GM23338 (cell line): ENCODE measurements around the gene USP31. TPM values are rescaled to one million over a fixed set of nuclear protein-coding genes. Genes with fewer than 3 reads are reported as not detected.

Experiments
- ATAC-seq: fragments of 200-7000 bp; cut with Tn5 transposase; 3 replicates; pipeline ENCODE4 v1.9.1; 2020
- DNase-seq: peaks from one replicate; pipeline ENCODE4 v3.0.0-alpha.2; 2015; ENCODE audit warnings: low spot score
- H2AFZ ChIP-seq: fragments of 200-600 bp; sonication (generic); 2 replicates; pipeline ENCODE4 v1.8.0; 2016; ENCODE audit warnings: antibody characterized with exemption, mild to moderate bottlenecking, moderate library complexity
- H3F3A ChIP-seq: fragments of 200-600 bp; sonication (generic); replicated peaks from 2 replicates; pipeline ENCODE4 v1.8.0; 2017; ENCODE audit warnings: antibody characterized with exemption, mixed run types, low read depth
- H3K27ac ChIP-seq: fragments of 200-600 bp; sonication (generic); 2 replicates; pipeline ENCODE4 v1.6.1; 2016; ENCODE audit warnings: low read depth
- H3K27me3 ChIP-seq: fragments of 200-600 bp; sonication (generic); 2 replicates; pipeline ENCODE4 v1.8.0; 2016; ENCODE audit warnings: mild to moderate bottlenecking, mixed run types, moderate library complexity; ENCODE audit not compliant: insufficient read depth
- H3K36me3 ChIP-seq: fragments of 200-600 bp; sonication (generic); 2 replicates; pipeline ENCODE4 v1.8.0; 2016; ENCODE audit warnings: mild to moderate bottlenecking; ENCODE audit not compliant: insufficient read depth
- H3K4me1 ChIP-seq: fragments of 200-600 bp; sonication (generic); 2 replicates; pipeline ENCODE4 v1.8.0; 2016; ENCODE audit warnings: mild to moderate bottlenecking, moderate library complexity; ENCODE audit not compliant: insufficient read depth
- H3K4me2 ChIP-seq: fragments of 200-600 bp; sonication (generic); 2 replicates; pipeline ENCODE4 v1.7.1; 2017; ENCODE audit warnings: mixed run types
- H3K4me3 ChIP-seq: fragments of 200-600 bp; sonication (generic); 2 replicates; pipeline ENCODE4 v1.6.1; 2016; ENCODE audit warnings: mixed run types
- H3K79me2 ChIP-seq: fragments of 200-600 bp; sonication (generic); replicated peaks from 2 replicates; pipeline ENCODE4 v1.8.0; 2017; ENCODE audit warnings: mild to moderate bottlenecking; ENCODE audit not compliant: insufficient read depth
- H3K9me2 ChIP-seq: fragments of 200-600 bp; sonication (generic); 2 replicates; pipeline ENCODE4 v1.8.0; 2017; ENCODE audit not compliant: insufficient read depth
- H4K20me1 ChIP-seq: fragments of 200-600 bp; sonication (generic); replicated peaks from 2 replicates; pipeline ENCODE4 v1.8.0; 2017; ENCODE audit warnings: mild to moderate bottlenecking; ENCODE audit not compliant: insufficient read depth
- H3K27ac Mint-ChIP-seq: 2 replicates; pipeline ENCODE4 v1.8.0; 2020; ENCODE audit warnings: inconsistent platforms, mild to moderate bottlenecking, moderate library complexity, mixed read lengths
- H3K27me3 Mint-ChIP-seq: 3 replicates; pipeline ENCODE4 v1.8.0; 2022; ENCODE audit warnings: low read depth, mild to moderate bottlenecking, moderate library complexity, mixed read lengths, inconsistent platforms; ENCODE audit not compliant: insufficient read depth, poor library complexity
- H3K36me3 Mint-ChIP-seq: 3 replicates; pipeline ENCODE4 v1.8.0; 2021; ENCODE audit warnings: low read depth, mild to moderate bottlenecking, inconsistent platforms, moderate library complexity, mixed read lengths
- H3K4me1 Mint-ChIP-seq: 3 replicates; pipeline ENCODE4 v1.8.0; 2020; ENCODE audit warnings: mild to moderate bottlenecking, inconsistent platforms, mixed read lengths
- H3K4me3 Mint-ChIP-seq: 3 replicates; pipeline ENCODE4 v1.8.0; 2021; ENCODE audit warnings: moderate library complexity, mild to moderate bottlenecking, inconsistent platforms, mixed read lengths
- H3K9me3 Mint-ChIP-seq: 3 replicates; pipeline ENCODE4 v1.8.0; 2020; ENCODE audit warnings: moderate library complexity, mild to moderate bottlenecking, inconsistent platforms, mixed read lengths
- EZH2 ChIP-seq: fragments of 200-600 bp; sonication (generic); IDR thresholded peaks from one replicate; pipeline ENCODE4 v1.8.0; 2017; ENCODE audit warnings: antibody characterized with exemption, mild to moderate bottlenecking, low read depth; ENCODE audit not compliant: unreplicated experiment
- EZH2phosphoT487 ChIP-seq: fragments of 200-600 bp; sonication (generic); IDR thresholded peaks from one replicate; pipeline ENCODE4 v1.8.1; 2018; ENCODE audit warnings: antibody characterized with exemption; ENCODE audit not compliant: unreplicated experiment
- STAT1 ChIP-seq: IDR thresholded peaks from one replicate; pipeline ENCODE4 v1.6.1; 2016; ENCODE audit warnings: antibody characterized with exemption; ENCODE audit not compliant: unreplicated experiment
- polyA plus RNA-seq: library from polyadenylated mRNA; unstranded; fragments of >200 nt; fragmentation: Nextera tagmentation; extraction: Ambion mirVana; gene quantifications from 2 replicates; pipeline ENCODE4 v1.2.1, GENCODE V29; 2016
- total RNA-seq: library from RNA; depleted of rRNA; stranded (reverse); fragments of >200 nt; shearing (Covaris generic); gene quantifications from 2 replicates; pipeline ENCODE4 v1.2.3, GENCODE V29; 2014
- TF ChIP-seq, protein P1 (sequence below), 2 experiments: fragments of 200-600 bp in 1 of 2; sonication (generic) in 1 of 2; conservative IDR thresholded peaks; 2 replicates each; pipeline versions ENCODE4 v1.5.1 to v1.6.1; 2016 to 2017; ENCODE audit warnings: antibody characterized with exemption in 2 of 2, low read depth in 2 of 2, mild to moderate bottlenecking in 2 of 2, moderate library complexity in 1 of 2
- TF ChIP-seq, protein P2 (sequence below): IDR thresholded peaks from one replicate; pipeline ENCODE4 v1.6.1; 2018; ENCODE audit warnings: antibody characterized with exemption; ENCODE audit not compliant: unreplicated experiment

The USP31 gene
- total and polyA plus RNA-seq, 2 experiments from 2014 or later = 4.3 to 17.9 TPM

DNA sequence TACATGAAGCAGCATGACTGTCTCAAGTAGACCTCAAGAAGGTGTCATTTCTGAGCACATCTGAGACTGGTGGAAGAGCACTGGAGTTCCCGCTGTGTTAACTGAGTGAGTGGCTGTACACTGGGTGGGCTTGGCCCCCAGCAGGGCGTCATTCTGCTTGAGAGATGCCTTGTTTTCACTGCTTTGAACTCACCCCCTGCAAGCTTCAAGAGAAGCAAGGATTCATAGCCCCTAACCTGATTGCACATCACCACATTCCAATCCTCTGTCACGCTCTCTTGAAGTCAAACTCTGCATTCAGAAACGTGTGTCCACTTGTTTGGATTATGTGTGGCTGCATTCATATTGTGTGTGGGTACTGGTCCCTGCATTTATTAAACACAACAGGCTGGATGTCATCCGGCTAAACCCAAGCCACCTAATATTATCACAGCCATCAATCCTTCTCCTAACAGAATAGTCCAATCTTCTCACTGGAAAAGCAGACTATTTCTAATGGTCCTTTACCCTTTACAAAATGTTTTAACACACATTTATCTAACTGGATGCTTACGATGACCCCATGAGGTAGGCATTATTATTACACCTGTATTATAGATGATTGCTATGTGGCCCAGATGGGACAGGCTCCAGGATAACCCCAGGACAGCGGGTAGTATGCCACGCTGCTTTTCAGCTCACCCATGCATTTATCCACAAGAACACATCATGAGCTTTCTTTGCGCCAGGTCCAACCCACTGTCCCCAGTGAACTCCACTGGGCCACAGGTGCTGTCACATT is 76.3 kb downstream of the USP31 start:
- Mint-ChIP-seq H3K9me3 (no peaks in the 10 kb centered on the region), H3K4me1 (no peaks in the 10 kb centered on the region), H3K4me3 (no peak overlapping the region), H3K27ac (no peak overlapping the region), H3K36me3 (peaks cover 48% of the 10 kb centered on the region), H3K27me3 (peaks cover 3% of the 10 kb centered on the region)
- H3K27me3 ChIP-seq = no peaks in the 10 kb centered on the region
- no peaks in the 10 kb centered on the region for H3F3A ChIP-seq
- no peak overlapping the region for H3K4me2 ChIP-seq
- H3K4me3 ChIP-seq = no peak overlapping the region
- DNase-seq (peak; percentile 32), ATAC-seq (no peak)
- no peak overlapping the region for H2AFZ ChIP-seq
- TF ChIP-seq, protein P1, sequence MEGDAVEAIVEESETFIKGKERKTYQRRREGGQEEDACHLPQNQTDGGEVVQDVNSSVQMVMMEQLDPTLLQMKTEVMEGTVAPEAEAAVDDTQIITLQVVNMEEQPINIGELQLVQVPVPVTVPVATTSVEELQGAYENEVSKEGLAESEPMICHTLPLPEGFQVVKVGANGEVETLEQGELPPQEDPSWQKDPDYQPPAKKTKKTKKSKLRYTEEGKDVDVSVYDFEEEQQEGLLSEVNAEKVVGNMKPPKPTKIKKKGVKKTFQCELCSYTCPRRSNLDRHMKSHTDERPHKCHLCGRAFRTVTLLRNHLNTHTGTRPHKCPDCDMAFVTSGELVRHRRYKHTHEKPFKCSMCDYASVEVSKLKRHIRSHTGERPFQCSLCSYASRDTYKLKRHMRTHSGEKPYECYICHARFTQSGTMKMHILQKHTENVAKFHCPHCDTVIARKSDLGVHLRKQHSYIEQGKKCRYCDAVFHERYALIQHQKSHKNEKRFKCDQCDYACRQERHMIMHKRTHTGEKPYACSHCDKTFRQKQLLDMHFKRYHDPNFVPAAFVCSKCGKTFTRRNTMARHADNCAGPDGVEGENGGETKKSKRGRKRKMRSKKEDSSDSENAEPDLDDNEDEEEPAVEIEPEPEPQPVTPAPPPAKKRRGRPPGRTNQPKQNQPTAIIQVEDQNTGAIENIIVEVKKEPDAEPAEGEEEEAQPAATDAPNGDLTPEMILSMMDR (conservative IDR thresholded peaks at IDR 0.05; ENCODE audit: low read depth in 2 of 2) = peak in 1 of 2 experiments; percentile 21; a peak in 2 of 4 replicates
- TF ChIP-seq, protein P2, sequence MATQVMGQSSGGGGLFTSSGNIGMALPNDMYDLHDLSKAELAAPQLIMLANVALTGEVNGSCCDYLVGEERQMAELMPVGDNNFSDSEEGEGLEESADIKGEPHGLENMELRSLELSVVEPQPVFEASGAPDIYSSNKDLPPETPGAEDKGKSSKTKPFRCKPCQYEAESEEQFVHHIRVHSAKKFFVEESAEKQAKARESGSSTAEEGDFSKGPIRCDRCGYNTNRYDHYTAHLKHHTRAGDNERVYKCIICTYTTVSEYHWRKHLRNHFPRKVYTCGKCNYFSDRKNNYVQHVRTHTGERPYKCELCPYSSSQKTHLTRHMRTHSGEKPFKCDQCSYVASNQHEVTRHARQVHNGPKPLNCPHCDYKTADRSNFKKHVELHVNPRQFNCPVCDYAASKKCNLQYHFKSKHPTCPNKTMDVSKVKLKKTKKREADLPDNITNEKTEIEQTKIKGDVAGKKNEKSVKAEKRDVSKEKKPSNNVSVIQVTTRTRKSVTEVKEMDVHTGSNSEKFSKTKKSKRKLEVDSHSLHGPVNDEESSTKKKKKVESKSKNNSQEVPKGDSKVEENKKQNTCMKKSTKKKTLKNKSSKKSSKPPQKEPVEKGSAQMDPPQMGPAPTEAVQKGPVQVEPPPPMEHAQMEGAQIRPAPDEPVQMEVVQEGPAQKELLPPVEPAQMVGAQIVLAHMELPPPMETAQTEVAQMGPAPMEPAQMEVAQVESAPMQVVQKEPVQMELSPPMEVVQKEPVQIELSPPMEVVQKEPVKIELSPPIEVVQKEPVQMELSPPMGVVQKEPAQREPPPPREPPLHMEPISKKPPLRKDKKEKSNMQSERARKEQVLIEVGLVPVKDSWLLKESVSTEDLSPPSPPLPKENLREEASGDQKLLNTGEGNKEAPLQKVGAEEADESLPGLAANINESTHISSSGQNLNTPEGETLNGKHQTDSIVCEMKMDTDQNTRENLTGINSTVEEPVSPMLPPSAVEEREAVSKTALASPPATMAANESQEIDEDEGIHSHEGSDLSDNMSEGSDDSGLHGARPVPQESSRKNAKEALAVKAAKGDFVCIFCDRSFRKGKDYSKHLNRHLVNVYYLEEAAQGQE = no peak
- H3K9me2 ChIP-seq = no peaks in the 10 kb centered on the region
- no peak overlapping the region for H3K27ac ChIP-seq
- peaks cover 7% of the 10 kb centered on the region; the same call in 1 of the 2 replicates for H3K36me3 ChIP-seq
- H4K20me1 ChIP-seq = no peaks in the 10 kb centered on the region; the same call in none of the 2 replicates
- no peaks in the 10 kb centered on the region for H3K4me1 ChIP-seq
- no peaks in the 10 kb centered on the region for H3K79me2 ChIP-seq

DNA sequence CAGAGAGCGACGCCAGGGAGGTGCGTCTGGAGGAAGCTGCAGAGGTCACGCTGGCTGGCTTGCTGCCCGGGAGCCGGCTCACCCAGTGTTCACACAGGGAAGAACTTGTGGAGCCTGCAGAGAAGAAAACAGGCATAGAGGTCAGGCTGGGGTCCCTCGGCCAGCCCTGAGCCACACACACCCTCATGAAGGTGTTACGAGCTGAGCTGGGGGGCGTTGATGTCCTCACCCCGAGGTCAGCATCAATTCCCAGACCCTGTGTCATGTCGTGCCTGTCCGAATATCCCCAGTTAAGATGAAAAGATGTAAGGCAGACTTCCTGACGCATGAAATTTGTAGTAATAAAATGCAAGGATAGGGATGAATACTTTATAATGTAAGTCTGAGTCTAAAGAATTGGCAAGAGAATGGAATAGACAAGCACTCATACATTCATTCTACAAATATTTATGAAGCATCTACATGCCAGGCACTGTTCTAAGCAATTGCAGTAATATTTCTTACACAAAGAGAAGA is 77.1 kb downstream of the USP31 start:
- peaks cover 53% of the 10 kb centered on the region for H3K36me3 Mint-ChIP-seq
- H3K4me1 Mint-ChIP-seq = no peaks in the 10 kb centered on the region
- no peaks in the 10 kb centered on the region for H3K9me2 ChIP-seq
- ATAC-seq (no peak), DNase-seq (no peak)
- H3K27me3 ChIP-seq = no peaks in the 10 kb centered on the region
- TF ChIP-seq STAT1 (no peak), EZH2 (no peak), EZH2phosphoT487 (no peak)
- peaks cover 3% of the 10 kb centered on the region for H3K27me3 Mint-ChIP-seq
- no peak overlapping the region for H2AFZ ChIP-seq
- no peak overlapping the region for H3K27ac Mint-ChIP-seq
- H3K36me3 ChIP-seq = peaks cover 7% of the 10 kb centered on the region; the same call in 1 of the 2 replicates
- H4K20me1 ChIP-seq = no peaks in the 10 kb centered on the region; the same call in none of the 2 replicates
- H3K4me3 Mint-ChIP-seq = no peak overlapping the region
- H3K9me3 Mint-ChIP-seq = no peaks in the 10 kb centered on the region
- H3K4me3 ChIP-seq = no peak overlapping the region
- H3K4me2 ChIP-seq = no peak overlapping the region
- H3K79me2 ChIP-seq = no peaks in the 10 kb centered on the region
- H3K4me1 ChIP-seq = no peaks in the 10 kb centered on the region
- no peak overlapping the region for H3K27ac ChIP-seq
- H3F3A ChIP-seq = no peaks in the 10 kb centered on the region
